Kidney (tissue), 14 donors: ENCODE measurements around the gene DDX41. TPM values are rescaled to one million over a fixed set of nuclear protein-coding genes. Genes with fewer than 3 reads are reported as not detected.

Source experiments
- DNase-seq, 5 donors: peaks; one replicate each; pipeline ENCODE4 v3.0.0-alpha.2; 2013 to 2020
- FAIRE-seq: peaks from 2 replicates; lab custom pipeline; 2012; peaks lifted over from hg19 to GRCh38; lab: Jason Lieb, UNC
- H3K27ac ChIP-seq, 2 donors: one replicate each; pipeline ENCODE4 v1.7.0; 2013; ENCODE audit warnings: low read depth in 2 of 2, low read length in 2 of 2, inconsistent platforms in 1 of 2
- H3K27me3 ChIP-seq: one replicate; pipeline ENCODE4 v1.7.1; 2013; ENCODE audit warnings: low read length, inconsistent platforms; ENCODE audit not compliant: control insufficient read depth, insufficient read depth
- H3K36me3 ChIP-seq, 3 donors: one replicate each; pipeline versions ENCODE4 v1.7.0 to v1.7.1; 2013; ENCODE audit warnings: low read length in 3 of 3, control low read depth in 1 of 3, inconsistent platforms in 1 of 3; ENCODE audit not compliant: insufficient read depth in 3 of 3, control insufficient read depth in 2 of 3
- H3K4me1 ChIP-seq, 3 donors: one replicate each; pipeline versions ENCODE4 v1.7.0 to v1.7.1; 2013; ENCODE audit warnings: low read length in 3 of 3, inconsistent platforms in 1 of 3, low read depth in 1 of 3; ENCODE audit not compliant: control insufficient read depth in 2 of 3, insufficient read depth in 2 of 3
- H3K4me3 ChIP-seq, 3 donors: one replicate each; pipeline versions ENCODE4 v1.7.0 to v1.8.1; 2013; ENCODE audit warnings: low read length in 3 of 3, control low read depth in 1 of 3, inconsistent platforms in 1 of 3
- H3K9ac ChIP-seq, 3 donors: one replicate each; pipeline versions ENCODE4 v1.7.0 to v1.7.1; 2013; ENCODE audit warnings: low read length in 3 of 3, control low read depth in 1 of 3, inconsistent platforms in 1 of 3
- H3K9me3 ChIP-seq, 3 donors: one replicate each; pipeline versions ENCODE4 v1.7.0 to v1.7.1; 2013; ENCODE audit warnings: low read length in 3 of 3, control low read depth in 1 of 3, inconsistent platforms in 1 of 3; ENCODE audit not compliant: control insufficient read depth in 2 of 3, insufficient read depth in 1 of 3
- CTCF ChIP-seq: IDR thresholded peaks from 3 replicates; pipeline ENCODE4 v1.5.1; 2012; ENCODE audit warnings: mild to moderate bottlenecking, moderate library complexity, borderline replicate concordance; ENCODE audit not compliant: insufficient read depth; ENCODE audit errors: extremely low read depth
- intact Hi-C: fragments of 100-400 bp; cut with DNase I; formaldehyde crosslinking; loops from one replicate; pipeline ENCODE4 v1.11.1; 2022
- polyA plus RNA-seq: library from polyadenylated mRNA; stranded (reverse); fragments of 350-450 nt; fragmentation: Illumina TruSeq; extraction: RNeasy Lipid Tissue Mini Kit (QIAGEN cat#74804); gene quantifications from one replicate; pipeline ENCODE4 v1.2.3, GENCODE V29; 2014; ENCODE audit warnings: low read depth, low replicate concordance; ENCODE audit not compliant: insufficient read depth
- total RNA-seq: library from RNA; stranded (reverse); fragmentation: NEBNext Ultra II Directional; extraction: Animal tissue kit (Norgen Biotek cat#: 25700); gene quantifications from one replicate; pipeline ENCODE4 v1.2.1, GENCODE V29; 2021
- donor health status: control.
- donor health status: control.
- donor health status: control.
- donor health status: control.
- donor health status: control.
- donor health status: DM: yes; HTN: yes; CAD: no.
- donor health status: Normal renal cell carcinoma (clear cell type).

Gene DDX41
- total and polyA plus RNA-seq, 2 donors from 2014 or later = 86.7 to 97.3 TPM

GRCh38 chr5:177515580-177515979 lies 1.2 kb downstream of the DDX41 start:
- Histone ChIP-seq H3K4me1 (peaks cover 0 to 15% (median 6%) of the 10 kb centered on the region in 3 donors), H3K9ac (peak overlapping the region in 1 of 3 donors; percentile 60), H3K4me3 (peak overlapping the region; percentile 93 to 97 (median 96)), H3K27ac (no peak overlapping the region), H3K27me3 (no peaks in the 10 kb centered on the region), H3K9me3 (no peaks in the 10 kb centered on the region), H3K36me3 (peaks cover 8 to 27% (median 19%) of the 10 kb centered on the region in 3 donors)
- intact Hi-C loops = no loop called here
- no peak for TF ChIP-seq CTCF
- no peak for FAIRE-seq
- no peak for DNase-seq

DNA sequence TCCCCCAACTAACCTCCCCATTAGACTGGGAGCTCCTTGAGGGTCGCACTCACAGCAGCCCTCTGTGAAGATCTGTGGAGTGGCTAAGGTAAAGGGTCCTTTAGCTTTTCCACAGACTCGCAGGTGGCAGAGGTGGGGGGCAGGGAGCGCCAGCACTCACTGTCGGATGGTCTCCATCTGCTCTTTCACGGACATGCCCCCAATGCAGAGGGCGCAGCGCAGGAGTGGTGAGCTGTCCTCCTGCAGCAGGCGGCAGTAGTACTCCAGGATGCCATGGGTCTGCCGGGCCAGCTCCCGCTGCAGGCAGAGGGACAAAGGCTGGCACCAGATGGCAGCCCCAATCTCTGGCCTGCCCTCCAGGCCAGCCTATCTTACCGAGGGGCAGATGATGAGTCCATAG lies 2.2 kb downstream of the DDX41 start:
- no peak overlapping the region for H3K9ac ChIP-seq
- peaks cover 0 to 15% (median 6%) of the 10 kb centered on the region in 3 donors for H3K4me1 ChIP-seq
- H3K27me3 ChIP-seq = no peaks in the 10 kb centered on the region
- no peak overlapping the region for H3K27ac ChIP-seq
- no peak for TF ChIP-seq CTCF
- no peaks in the 10 kb centered on the region for H3K9me3 ChIP-seq
- no peak for DNase-seq
- intact Hi-C loops = no loop called here
- peaks cover 8 to 24% (median 19%) of the 10 kb centered on the region in 3 donors for H3K36me3 ChIP-seq
- no peak overlapping the region for H3K4me3 ChIP-seq
- no peak for FAIRE-seq

GRCh38 chr5:177513500-177513899 lies 3.3 kb downstream of the DDX41 start:
- FAIRE-seq = no peak
- no peak overlapping the region for H3K27ac ChIP-seq
- intact Hi-C loops = no loop called here
- peaks cover 8 to 24% (median 17%) of the 10 kb centered on the region in 3 donors for H3K36me3 ChIP-seq
- H3K4me1 ChIP-seq = peaks cover 0 to 11% (median 6%) of the 10 kb centered on the region in 3 donors
- TF ChIP-seq CTCF = no peak
- H3K9ac ChIP-seq = no peak overlapping the region
- H3K27me3 ChIP-seq = no peaks in the 10 kb centered on the region
- H3K4me3 ChIP-seq = no peak overlapping the region
- DNase-seq = peak in 1 of 5 donors; percentile 74
- no peaks in the 10 kb centered on the region for H3K9me3 ChIP-seq

GRCh38 chr5:177512736-177513380 lies 3.9 kb downstream of the DDX41 start:
- intact Hi-C loops = no loop called here
- no peak overlapping the region for H3K27ac ChIP-seq
- H3K36me3 ChIP-seq = peaks cover 8 to 24% (median 17%) of the 10 kb centered on the region in 3 donors
- FAIRE-seq (no peak), DNase-seq (peak in 1 of 5 donors; percentile 34)
- peaks cover 0 to 11% (median 6%) of the 10 kb centered on the region in 3 donors for H3K4me1 ChIP-seq
- H3K4me3 ChIP-seq = no peak overlapping the region
- no peak overlapping the region for H3K9ac ChIP-seq
- H3K27me3 ChIP-seq = no peaks in the 10 kb centered on the region
- no peaks in the 10 kb centered on the region for H3K9me3 ChIP-seq
- TF ChIP-seq CTCF = no peak
